Ishikawa (cell line): Measurements from ENCODE around the gene DSCAML1.

ENCODE experiments used
- CEBPB ChIP-seq: IDR thresholded peaks from 2 replicates; pipeline ENCODE4 v1.6.1; 2012
- EP300 ChIP-seq: IDR thresholded peaks from 2 replicates; pipeline ENCODE4 v1.6.1; 2012; ENCODE audit warnings: borderline replicate concordance
- TF ChIP-seq, protein P1 (sequence below): IDR thresholded peaks from 2 replicates; pipeline ENCODE4 v1.6.1; 2012

DNA sequence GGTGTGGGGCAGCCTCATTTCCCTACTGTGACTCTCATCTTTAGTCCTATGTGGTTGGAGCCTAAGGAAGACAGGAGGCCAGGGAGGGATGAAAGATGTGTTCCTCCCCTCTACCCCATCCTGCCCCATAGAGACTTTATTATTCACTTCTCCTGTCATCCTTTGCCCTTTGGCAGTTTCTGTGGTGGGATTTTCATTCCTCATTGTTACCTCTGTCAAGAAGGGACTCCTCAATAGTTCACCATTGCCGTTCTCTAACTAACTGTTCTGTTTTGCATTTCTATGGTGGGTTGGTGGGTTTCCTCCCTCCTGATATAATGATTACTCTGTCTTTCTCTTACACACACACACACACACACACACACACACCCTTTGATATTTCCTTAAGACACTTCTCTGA is 202.3 kb downstream of the DSCAML1 start:
- TF ChIP-seq, protein P1, sequence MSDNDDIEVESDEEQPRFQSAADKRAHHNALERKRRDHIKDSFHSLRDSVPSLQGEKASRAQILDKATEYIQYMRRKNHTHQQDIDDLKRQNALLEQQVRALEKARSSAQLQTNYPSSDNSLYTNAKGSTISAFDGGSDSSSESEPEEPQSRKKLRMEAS: no peak
- TF ChIP-seq CEBPB (no peak), EP300 (no peak)
